Naive B cell (primary cell): Measurements from ENCODE around the gene POM121L12. TPM values are rescaled to one million over a fixed set of nuclear protein-coding genes. Genes with fewer than 3 reads are reported as not detected.

Experiments used
- ATAC-seq, 2 donors: fragments of 150-1000 bp; cut with Tn5 transposase; 2 replicates each; pipeline ENCODE4 v1.10.0; 2021; ENCODE audit warnings: low read depth in 2 of 2, mild to moderate bottlenecking in 2 of 2, moderate library complexity in 2 of 2
- DNase-seq: peaks from one replicate; pipeline ENCODE4 v3.0.0; 2022
- H3K27ac Mint-ChIP-seq, 6 donors: one replicate each; pipeline ENCODE4 v1.8.0; 2020 to 2022; ENCODE audit warnings: mild to moderate bottlenecking in 6 of 6, mixed read lengths in 6 of 6, moderate library complexity in 5 of 6, inconsistent platforms in 2 of 6
- H3K27me3 Mint-ChIP-seq, 3 donors: one replicate each; pipeline ENCODE4 v1.8.0; 2021 to 2022; ENCODE audit warnings: mixed read lengths in 3 of 3, mild to moderate bottlenecking in 1 of 3
- H3K36me3 Mint-ChIP-seq, 2 donors: one replicate each; pipeline ENCODE4 v1.8.0; 2020 to 2022; ENCODE audit warnings: mixed read lengths in 2 of 2, inconsistent platforms in 1 of 2, mild to moderate bottlenecking in 1 of 2
- H3K4me1 Mint-ChIP-seq, 3 donors: one replicate each; pipeline ENCODE4 v1.8.0; 2020 to 2022; ENCODE audit warnings: mixed read lengths in 3 of 3, inconsistent platforms in 1 of 3, mild to moderate bottlenecking in 1 of 3, moderate library complexity in 1 of 3
- H3K4me3 Mint-ChIP-seq, 8 donors: one replicate each; pipeline ENCODE4 v1.8.0; 2020 to 2022; ENCODE audit warnings: mild to moderate bottlenecking in 8 of 8, mixed read lengths in 8 of 8, moderate library complexity in 8 of 8, inconsistent platforms in 2 of 8
- H3K9me3 Mint-ChIP-seq, 7 donors: one replicate each; pipeline ENCODE4 v1.8.0; 2020 to 2022; ENCODE audit warnings: mixed read lengths in 7 of 7, mild to moderate bottlenecking in 5 of 7, inconsistent platforms in 2 of 7, moderate library complexity in 1 of 7
- polyA plus RNA-seq, 6 donors: library from polyadenylated mRNA; unstranded; fragments of 300-500 nt; fragmentation: Illumina TruSeq; gene quantifications; one replicate each; pipeline ENCODE4 v1.2.3, GENCODE V29; 2021; ENCODE audit warnings: low read depth in 6 of 6

Gene POM121L12
- polyA plus RNA-seq, 6 donors from 2014 or later, result not detected

DNA sequence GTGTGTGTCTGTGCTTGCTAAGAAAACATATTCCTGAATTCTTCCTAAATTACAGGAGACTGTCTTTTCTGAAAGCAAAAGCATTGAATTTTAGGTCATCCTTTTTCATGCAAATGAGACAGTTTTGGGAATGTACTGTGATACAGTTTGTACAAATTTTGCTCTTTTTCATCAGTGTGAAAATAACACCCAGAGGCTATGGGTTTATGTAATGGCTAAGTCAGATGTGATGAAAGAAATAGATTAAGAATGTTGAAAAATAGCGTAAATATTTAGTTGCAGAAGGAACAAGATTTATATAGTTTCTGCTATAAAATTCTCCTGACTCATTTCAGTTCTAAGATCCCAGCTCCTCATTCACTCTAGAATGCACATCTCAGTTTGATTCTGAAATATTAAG is 24.6 kb downstream of the POM121L12 start:
- no peaks in the 10 kb centered on the region for H3K36me3 Mint-ChIP-seq
- ATAC-seq (no peak), DNase-seq (no peak)
- H3K4me3 Mint-ChIP-seq, result no peak overlapping the region
- H3K9me3 Mint-ChIP-seq, result peaks cover 6 to 28% (median 17%) of the 10 kb centered on the region in 7 donors
- H3K4me1 Mint-ChIP-seq, result no peaks in the 10 kb centered on the region
- H3K27ac Mint-ChIP-seq, result no peak overlapping the region
- H3K27me3 Mint-ChIP-seq, result no peaks in the 10 kb centered on the region

DNA sequence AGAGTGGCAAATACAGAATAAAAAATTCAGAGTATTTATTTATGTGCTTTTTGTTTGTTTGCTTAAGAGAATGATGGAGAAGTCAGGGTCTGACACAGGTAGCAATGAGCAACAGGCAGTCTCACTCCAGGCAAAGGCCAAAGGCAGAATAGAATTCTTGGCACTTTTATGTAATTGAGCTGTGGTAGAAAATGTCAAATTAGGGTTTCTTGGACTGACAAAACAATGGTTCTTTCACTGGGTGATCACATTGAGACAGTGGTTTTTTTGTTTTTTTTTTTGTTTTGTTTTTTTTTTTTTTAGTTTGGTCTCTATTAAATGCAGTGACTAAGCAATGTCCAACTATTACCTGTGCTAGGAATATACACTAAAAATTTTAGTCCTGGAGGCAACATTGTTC is 27.4 kb downstream of the POM121L12 start:
- no peaks in the 10 kb centered on the region for H3K4me1 Mint-ChIP-seq
- no peak for ATAC-seq
- H3K9me3 Mint-ChIP-seq, result peaks cover 4 to 26% (median 19%) of the 10 kb centered on the region in 7 donors

DNA sequence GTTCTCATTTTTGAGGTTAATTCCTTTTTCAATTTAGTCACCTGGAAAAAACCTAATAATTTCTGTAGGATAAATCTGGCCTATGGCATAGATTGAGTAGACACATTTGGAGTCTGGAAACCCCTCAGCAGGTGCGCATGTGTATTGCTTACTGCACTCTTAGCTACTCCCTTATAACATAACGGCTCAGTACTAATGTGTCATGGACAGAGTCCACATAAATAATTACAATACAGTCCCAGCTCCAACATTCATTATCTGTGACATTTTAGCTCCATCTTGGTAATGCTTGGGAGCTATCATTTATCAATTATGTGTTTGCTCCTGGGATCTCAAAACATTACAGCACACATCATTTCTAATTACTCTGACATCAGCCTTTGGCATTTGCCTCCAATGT is 33.2 kb downstream of the POM121L12 start:
- ATAC-seq, result no peak
- Mint-ChIP-seq H3K27ac (no peak overlapping the region), H3K4me1 (no peaks in the 10 kb centered on the region), H3K9me3 (peaks cover 0 to 16% (median 5%) of the 10 kb centered on the region in 7 donors), H3K27me3 (no peaks in the 10 kb centered on the region), H3K36me3 (no peaks in the 10 kb centered on the region), H3K4me3 (no peak overlapping the region)
- no peak for DNase-seq

More for the DNA sequence above, 27.4 kb downstream of the POM121L12 start:
- Mint-ChIP-seq H3K27ac (no peak overlapping the region), H3K4me3 (no peak overlapping the region), H3K27me3 (no peaks in the 10 kb centered on the region), H3K36me3 (no peaks in the 10 kb centered on the region)
- no peak for DNase-seq

DNA sequence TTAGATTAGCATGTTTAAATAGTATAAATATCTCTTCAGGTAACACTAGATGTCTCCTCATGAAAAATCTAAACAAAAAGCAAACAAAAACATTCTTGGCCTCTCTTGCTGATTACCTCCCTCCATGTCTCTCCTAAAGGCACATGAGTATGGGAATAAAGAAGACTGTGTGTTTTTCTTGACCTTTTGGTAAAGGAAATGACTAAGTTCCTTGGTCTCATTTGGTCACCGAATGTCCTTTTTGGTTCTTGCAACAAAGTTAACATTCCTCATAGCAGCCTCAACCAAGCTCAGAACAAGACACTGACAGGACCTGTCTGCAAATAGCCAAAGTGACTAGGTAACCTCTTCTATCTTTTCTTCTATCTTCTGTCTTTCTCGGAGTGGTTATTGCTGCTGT is 35.5 kb downstream of the POM121L12 start:
- no peak for DNase-seq
- H3K9me3 Mint-ChIP-seq, result peaks cover 0 to 19% (median 5%) of the 10 kb centered on the region in 7 donors
- no peak for ATAC-seq
- H3K36me3 Mint-ChIP-seq, result no peaks in the 10 kb centered on the region
- H3K27me3 Mint-ChIP-seq, result no peaks in the 10 kb centered on the region
- no peak overlapping the region for H3K4me3 Mint-ChIP-seq
- H3K27ac Mint-ChIP-seq, result no peak overlapping the region
- H3K4me1 Mint-ChIP-seq, result no peaks in the 10 kb centered on the region
